H1 (cell line): ENCODE results near the gene TK2. TPM values are rescaled to one million over a fixed set of nuclear protein-coding genes. Genes with fewer than 3 reads are reported as not detected.

Experiments used
- ATF3 ChIP-seq: IDR thresholded peaks from 2 replicates; pipeline ENCODE4 v1.6.1; 2011; ENCODE audit warnings: low read depth, mild to moderate bottlenecking, low read length; ENCODE audit not compliant: insufficient read depth
- BACH1 ChIP-seq: IDR thresholded peaks from 2 replicates; pipeline ENCODE4 v1.6.1; 2012; ENCODE audit warnings: low read length, improper control_type of control experiment
- CBX8 ChIP-seq: fragments of 300-800, 300-1000 bp; sonication (generic); IDR thresholded peaks from 2 replicates; pipeline ENCODE4 v1.7.1; 2016; ENCODE audit warnings: low read depth, low read length, borderline replicate concordance
- CHD7 ChIP-seq: fragments of 300-600 bp; sonication (generic); IDR thresholded peaks from 2 replicates; pipeline ENCODE4 v1.7.1; 2012; ENCODE audit warnings: low read length, moderate library complexity, mild to moderate bottlenecking, inconsistent platforms; ENCODE audit not compliant: insufficient replicate concordance
- CREB1 ChIP-seq: IDR thresholded peaks from 2 replicates; pipeline ENCODE4 v1.6.1; 2012; ENCODE audit warnings: inconsistent platforms
- JUN ChIP-seq: IDR thresholded peaks from 2 replicates; pipeline ENCODE4 v1.6.1; 2011; ENCODE audit warnings: low read depth, mild to moderate bottlenecking, improper control_type of control experiment, low read length
- KDM4A ChIP-seq: IDR thresholded peaks from one replicate; pipeline ENCODE4 v1.7.1; 2012; ENCODE audit warnings: low read depth, mild to moderate bottlenecking, moderate library complexity, low read length, inconsistent platforms; ENCODE audit not compliant: severe bottlenecking
- MAFK ChIP-seq: IDR thresholded peaks from 2 replicates; pipeline ENCODE4 v1.6.1; 2012; ENCODE audit warnings: low read depth, mild to moderate bottlenecking, improper control_type of control experiment, low read length
- SP1 ChIP-seq: IDR thresholded peaks from 2 replicates; pipeline ENCODE4 v1.6.1; 2011; ENCODE audit warnings: low read depth, low read length
- SRF ChIP-seq: IDR thresholded peaks from 2 replicates; pipeline ENCODE4 v1.6.1; 2011; ENCODE audit warnings: mild to moderate bottlenecking, low read depth, low read length, moderate library complexity
- TCF12 ChIP-seq: IDR thresholded peaks from 2 replicates; pipeline ENCODE4 v1.6.1; 2011; ENCODE audit warnings: low read depth, mild to moderate bottlenecking, low read length
- polyA plus RNA-seq, 7 experiments: library from polyadenylated mRNA; depleted of rRNA in 3 of 7; stranded (reverse) in 5 of 7; unstranded in 2 of 7; fragments of >200 nt in 5 of 7; fragments of 200-250 nt in 2 of 7; gene quantifications; 1 replicate in 5 of 7; 2 replicates in 1 of 7; 4 replicates in 1 of 7; pipeline versions ENCODE4 v1.2.1 to v1.2.3, GENCODE V29; 2011 to 2013; ENCODE audit warnings: missing spikeins in 2 of 7, mixed read lengths in 2 of 7
- total RNA-seq: library from RNA; stranded (reverse); fragmentation: NEBNext Ultra II Directional; extraction: Animal tissue kit (Norgen Biotek cat#: 25700); gene quantifications from 2 replicates; pipeline ENCODE4 v1.2.1, GENCODE V29; 2021

Gene TK2
- total and polyA plus RNA-seq, 2 of the 8 experiments (the other 6 are each of a cell fraction or from before 2014, with no cell fraction given) = 2.7 to 3.6 TPM

- TF ChIP-seq CHD7 (no peak), SRF (no peak), BACH1 (no peak), KDM4A (no peak), JUN (no peak), CREB1 (no peak), TCF12 (no peak), CBX8 (no peak), ATF3 (no peak), MAFK (no peak), SP1 (no peak)
Measured at GRCh38 chr16:66469947-66470546, 79.9 kb downstream of the TK2 start (continued).
